TTC549 (cell line): ENCODE results near the gene SPATA2.

Experiments
- FAIRE-seq: peaks from 2 replicates; lab custom pipeline; 2012; peaks lifted over from hg19 to GRCh38; lab: Jason Lieb, UNC

The SPATA2 gene

GRCh38 chr20:49858076-49858585, 57.2 kb downstream of the SPATA2 start:
- no peak for FAIRE-seq

- no peak for FAIRE-seq
Measured at GRCh38 chr20:49856904-49857303, 58.4 kb downstream of the SPATA2 start.

GRCh38 chr20:49854190-49854875, 61.0 kb downstream of the SPATA2 start:
- no peak for FAIRE-seq

GRCh38 chr20:49853640-49854039, 61.7 kb downstream of the SPATA2 start:
- no peak for FAIRE-seq
